ENCODE results near the gene EYS.

EYS gene

GRCh38 chr6:64123761-64124633 lies 1583.0 kb downstream of the EYS start:
- DNase-seq (ENCODE audit: low read depth): no peak

- no peak for DNase-seq (ENCODE audit: low read depth)
Observed at GRCh38 chr6:64122712-64123375, 1584.2 kb downstream of the EYS start.

DNA sequence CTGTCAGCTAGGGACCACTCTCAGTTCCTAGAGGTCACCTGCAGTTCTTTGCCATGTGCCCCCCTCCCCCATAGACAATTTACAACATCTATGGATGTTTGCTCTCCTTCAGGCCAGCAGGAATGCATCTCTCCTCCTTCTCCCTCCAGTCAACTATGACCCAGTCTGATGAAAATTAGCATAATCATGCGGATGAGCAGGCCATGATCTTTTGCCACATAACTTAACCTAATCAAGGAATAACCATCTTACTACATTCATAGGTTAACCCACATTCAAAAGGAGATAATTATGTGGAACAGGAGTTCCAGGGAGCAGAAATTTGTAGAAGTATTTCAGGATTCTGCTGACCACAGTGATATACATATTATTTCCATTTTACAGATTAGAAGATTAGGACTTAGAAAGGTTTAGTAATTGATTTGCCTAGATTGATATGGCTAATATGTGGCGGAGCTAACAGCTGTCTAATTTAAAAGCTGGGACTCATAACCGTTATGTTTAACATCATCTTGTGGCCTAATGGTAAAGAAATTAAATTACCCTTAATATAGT lies 1585.9 kb downstream of the EYS start:
- DNase-seq (ENCODE audit: low read depth): no peak

DNA sequence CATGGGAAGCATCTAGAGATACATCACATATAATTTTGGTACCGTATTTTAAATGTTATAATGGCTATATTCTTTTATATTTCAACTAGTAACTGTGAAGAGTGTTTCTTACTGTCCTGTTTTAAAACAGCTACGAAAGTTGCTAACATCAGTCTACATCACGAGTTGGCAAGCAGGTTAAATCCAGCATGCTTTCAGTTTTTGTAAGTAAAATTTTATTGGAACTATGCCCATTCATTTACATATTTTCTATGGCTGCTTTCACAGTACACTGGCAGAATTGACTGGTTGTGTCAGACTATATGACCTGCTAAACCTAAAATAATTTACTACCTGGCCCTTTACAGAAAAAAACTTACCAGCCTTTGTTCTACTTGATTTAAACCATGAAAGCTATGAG lies 1593.3 kb downstream of the EYS start:
- no peak for DNase-seq (ENCODE audit: low read depth)

DNA sequence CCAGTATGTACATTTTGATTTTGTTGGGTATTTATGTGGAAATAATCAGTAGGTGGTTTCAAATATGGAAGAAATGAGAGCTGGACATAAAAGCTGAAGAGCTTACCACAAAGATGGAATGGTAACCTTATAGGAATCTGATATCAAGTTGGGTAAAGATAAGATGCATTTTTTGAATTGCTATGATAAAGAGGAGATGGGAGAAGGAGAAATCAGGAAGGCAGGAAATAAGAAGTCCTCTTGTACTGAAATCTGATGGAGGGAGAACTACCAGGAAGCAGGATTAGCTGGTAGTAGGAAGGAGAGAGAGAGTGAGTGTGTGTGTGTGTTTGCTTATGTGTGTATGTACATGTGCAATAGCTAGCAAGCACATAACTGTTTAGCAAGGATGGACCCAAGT lies 1603.0 kb downstream of the EYS start:
- DNase-seq (ENCODE audit: low read depth): no peak

DNA sequence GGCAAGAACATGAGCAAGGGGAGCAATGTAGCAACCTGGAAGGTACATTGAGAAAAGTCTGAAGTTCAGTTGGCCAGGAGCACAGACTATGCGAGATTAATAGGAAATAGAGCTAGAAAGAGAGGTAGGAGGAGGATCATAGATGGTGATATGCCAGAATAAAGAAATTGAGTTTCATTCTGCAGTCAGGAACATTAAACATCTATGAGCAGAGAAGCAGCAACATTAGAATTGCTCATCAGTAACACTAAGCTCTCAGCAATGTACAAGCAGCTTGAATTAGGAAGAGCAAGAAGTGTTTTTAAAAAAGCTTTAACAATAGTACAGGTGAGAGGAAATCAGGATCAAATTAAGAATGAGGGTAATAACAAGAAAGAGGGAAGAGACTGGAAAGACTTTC lies 1603.5 kb downstream of the EYS start:
- DNase-seq (ENCODE audit: low read depth): no peak

DNA sequence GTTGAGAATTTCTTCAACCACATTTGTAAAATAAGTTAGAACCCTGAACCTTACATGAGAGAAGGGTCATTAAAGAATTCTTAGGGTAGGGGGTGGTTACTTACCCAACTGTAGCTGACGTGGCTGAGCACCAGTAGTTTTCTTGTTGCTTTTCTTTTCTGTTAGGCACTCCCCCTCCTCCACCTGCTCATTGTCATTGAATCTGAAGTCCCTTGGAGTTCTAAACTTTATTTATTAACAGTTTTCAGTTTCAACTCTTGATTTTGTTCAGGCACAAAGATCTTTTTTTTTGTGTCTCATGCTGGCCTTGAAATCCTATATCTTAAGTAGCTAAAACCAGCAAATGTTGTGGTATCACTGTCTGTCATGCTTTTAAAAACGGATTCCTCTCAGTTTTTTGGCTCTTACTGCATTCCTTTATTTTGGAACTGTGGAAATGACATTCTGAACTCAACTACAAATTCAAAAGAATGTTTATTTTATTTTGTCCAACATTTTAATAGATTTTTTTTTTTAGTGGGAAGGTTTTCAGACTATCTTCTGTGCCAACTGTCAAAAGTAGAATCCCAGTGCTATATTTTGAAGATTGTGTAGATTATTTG lies 1606.2 kb downstream of the EYS start:
- DNase-seq (ENCODE audit: low read depth): no peak

DNA sequence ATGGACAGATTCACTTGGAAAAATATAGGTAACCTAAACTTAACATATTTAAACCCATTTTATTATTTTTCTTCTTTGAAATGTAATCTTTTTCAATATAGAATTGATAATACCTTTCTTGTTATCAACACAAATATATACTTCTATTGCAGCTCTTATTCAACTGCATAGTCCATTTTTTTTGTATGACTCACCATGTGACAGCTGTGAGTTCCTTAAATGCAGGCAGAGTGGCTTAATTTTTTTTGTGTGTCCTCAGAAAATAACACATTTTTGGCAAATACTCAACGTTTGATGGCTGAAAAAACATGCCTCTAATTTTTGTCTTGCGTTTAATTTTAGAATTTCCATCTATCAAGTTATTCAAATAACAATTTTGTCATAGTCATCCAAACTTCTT lies 1616.7 kb downstream of the EYS start:
- peak; percentile 54 for DNase-seq (ENCODE audit: low read depth)

DNA sequence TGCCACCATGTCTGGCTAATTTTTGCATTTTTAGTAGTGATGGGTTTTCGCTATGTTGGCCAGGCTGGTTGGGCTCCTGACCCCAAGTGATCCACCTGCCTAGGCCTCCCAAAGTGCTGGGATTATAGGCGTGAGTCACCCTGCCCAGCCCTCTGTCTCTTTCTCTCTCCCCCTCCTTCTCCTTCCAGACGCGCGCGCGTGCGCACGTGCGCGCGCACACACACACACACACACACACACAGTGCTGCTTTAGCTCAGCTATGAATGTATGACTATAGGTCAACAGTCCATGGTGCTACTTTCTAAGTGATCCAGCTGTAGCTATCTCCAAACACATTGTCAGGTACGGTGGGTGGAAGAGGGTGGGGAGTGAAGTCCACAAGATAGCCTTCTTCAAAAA lies 1621.9 kb downstream of the EYS start:
- no peak for DNase-seq (ENCODE audit: low read depth)

DNA sequence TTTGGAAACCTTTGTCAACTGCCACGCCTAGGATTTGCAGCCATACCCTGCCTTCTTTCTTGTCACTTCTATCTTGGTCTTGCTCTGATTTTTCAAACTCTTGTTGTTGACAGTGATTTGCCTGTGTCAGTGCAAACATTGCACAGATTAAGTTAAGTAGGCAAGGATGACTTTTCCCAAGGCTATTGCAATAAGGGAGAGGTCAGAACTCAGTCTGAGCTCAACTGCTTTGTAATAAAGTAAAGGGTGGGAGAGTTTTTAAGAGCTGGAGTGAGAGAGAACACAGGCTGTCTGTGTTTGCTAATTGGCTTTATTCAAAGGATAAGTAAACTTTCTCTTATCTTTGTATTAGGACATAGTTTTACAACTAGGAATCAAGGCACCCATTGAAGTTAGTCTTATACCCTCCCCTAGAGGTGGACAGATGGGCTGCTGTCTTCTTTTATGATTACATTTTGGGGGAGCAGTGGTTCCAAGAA lies 1622.8 kb downstream of the EYS start:
- DNase-seq (ENCODE audit: low read depth): no peak

- no peak for DNase-seq (ENCODE audit: low read depth)
Observed at GRCh38 chr6:64083261-64083660, 1623.8 kb downstream of the EYS start.

GRCh38 chr6:64081453-64081852 lies 1625.6 kb downstream of the EYS start:
- no peak for DNase-seq (ENCODE audit: low read depth)

GRCh38 chr6:64074981-64075380 lies 1632.0 kb downstream of the EYS start:
- DNase-seq (ENCODE audit: low read depth): no peak

GRCh38 chr6:64072686-64073085 lies 1634.3 kb downstream of the EYS start:
- DNase-seq (ENCODE audit: low read depth): no peak

DNA sequence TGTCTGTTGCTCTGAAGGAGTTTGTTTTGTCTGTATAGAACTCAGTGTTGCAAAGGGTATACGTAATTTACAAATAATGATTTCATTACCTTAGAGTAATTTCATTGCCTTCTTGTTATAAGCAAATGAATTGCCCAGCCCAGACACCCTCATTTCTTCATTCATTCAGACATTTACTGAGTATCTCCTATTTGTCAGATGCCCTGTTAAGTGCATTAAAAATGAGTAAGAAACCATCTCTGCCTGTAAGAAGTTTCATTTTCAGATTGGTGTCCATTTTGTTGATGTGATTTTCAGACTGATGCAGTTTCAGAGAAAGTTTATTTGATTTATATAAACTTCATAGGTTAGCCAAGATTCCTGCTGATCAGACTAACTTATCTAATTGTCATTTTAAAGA lies 1642.1 kb downstream of the EYS start:
- DNase-seq (ENCODE audit: low read depth): no peak

GRCh38 chr6:64062960-64063683 lies 1643.9 kb downstream of the EYS start:
- DNase-seq (ENCODE audit: low read depth): peak; percentile 19

DNA sequence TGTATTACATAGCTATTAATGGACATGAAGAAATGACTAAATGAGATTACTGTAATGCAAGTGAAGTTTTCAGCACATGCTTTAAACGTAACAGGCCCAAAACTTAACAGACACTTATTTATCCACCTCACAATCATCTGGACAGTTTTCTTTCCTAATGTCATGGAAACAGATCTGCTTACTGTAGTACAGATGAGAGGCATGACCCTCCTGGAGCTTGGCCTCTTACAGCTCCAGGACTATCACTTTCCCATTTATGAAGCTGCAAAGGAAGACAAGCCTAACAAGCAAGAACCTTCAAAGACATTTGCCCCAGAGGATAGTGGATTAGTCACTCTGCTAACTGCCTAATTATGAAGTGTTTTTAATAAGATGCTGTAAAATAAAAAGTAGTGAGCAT lies 1652.2 kb downstream of the EYS start:
- no peak for DNase-seq (ENCODE audit: low read depth)

DNA sequence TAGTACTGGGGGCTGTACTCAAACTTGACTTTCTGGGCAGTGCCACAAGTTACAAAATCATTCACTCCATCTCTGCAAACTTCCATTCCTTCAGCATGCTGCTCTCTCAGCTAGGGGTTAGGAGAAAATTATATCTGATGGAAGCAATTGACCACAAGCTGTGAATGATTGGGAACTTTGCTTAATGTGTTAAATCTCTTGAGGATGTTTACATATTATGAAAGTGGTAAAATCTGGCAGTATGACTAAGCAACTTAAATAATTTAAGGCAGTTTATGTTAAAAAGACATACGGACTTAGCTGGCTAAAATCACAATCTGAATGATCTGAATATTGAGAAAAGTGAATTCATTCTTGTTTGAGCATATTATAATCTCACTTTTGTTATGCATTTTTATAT lies 1656.4 kb downstream of the EYS start:
- no peak for DNase-seq (ENCODE audit: low read depth)

DNA sequence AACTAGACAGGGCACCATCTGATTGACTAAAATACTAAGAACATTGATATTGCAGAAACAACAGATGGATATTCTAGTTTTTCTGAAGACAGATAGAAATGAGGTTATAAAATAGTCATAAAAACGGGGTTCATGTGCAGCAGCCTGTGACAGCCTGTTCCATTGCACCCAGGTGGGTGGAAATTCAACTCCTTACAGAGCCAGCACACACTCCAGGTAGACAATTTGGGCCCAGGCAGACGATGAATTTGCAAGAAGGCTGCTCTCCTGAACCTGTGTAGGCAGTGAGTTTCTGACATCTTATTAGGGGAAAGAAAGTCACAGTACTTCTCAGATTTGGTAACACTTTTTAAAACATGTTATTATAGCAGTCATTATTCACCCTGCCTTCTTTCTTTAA lies 1657.3 kb downstream of the EYS start:
- no peak for DNase-seq (ENCODE audit: low read depth)

DNA sequence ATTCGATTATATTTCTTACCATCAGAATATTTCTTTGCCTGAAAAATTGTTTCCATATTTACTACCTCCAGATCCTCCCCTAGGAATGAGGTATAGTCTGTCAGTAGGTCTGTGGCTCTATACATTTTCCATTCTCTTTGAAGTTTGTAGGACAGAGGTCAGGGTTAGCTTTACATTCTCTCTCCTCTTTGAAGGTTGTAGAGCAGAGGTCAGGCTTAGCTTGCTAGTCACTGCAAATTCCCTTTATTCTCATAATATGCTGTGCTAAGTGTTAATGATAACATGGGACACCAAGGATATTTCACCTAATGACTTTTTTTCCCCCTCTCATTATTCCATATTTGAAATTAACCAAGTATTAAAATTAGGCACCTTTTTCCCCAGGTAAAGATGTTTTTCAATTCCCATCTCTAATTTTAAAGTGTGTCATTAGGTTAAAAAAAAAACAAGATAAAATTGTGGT lies 1660.2 kb downstream of the EYS start:
- no peak for DNase-seq (ENCODE audit: low read depth)

- DNase-seq (ENCODE audit: low read depth): no peak
Observed at GRCh38 chr6:64041373-64041772, 1665.7 kb downstream of the EYS start.

- no peak for DNase-seq (ENCODE audit: low read depth)
Observed at GRCh38 chr6:64040113-64040512, 1666.9 kb downstream of the EYS start.

All from HS-27A (cell line).